Measurements from ENCODE around the gene SUMF1.

DNA sequence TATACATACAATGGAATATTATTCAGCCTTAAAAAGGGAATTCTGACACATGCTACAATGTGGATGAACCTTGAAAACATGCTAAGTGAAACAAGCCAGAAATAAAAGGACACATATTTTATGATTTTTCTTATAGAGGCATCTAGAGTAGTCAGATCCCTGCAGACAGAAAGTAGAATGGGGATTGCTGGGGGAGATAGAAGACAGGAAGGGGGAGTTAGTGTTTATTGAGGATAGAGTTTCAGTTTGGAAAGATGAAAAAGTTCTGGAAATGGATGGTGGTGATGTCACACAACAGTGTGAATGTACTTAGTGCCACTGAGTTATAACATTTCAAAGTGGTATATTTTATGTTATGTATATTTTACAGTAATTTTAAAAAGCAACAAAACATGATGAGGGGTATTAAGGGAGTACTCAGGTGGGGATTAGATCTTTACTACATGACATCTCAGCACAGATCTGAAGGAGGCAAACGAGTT, 30.8 kb upstream of the SUMF1 start:
- TF ChIP-seq, protein P1, sequence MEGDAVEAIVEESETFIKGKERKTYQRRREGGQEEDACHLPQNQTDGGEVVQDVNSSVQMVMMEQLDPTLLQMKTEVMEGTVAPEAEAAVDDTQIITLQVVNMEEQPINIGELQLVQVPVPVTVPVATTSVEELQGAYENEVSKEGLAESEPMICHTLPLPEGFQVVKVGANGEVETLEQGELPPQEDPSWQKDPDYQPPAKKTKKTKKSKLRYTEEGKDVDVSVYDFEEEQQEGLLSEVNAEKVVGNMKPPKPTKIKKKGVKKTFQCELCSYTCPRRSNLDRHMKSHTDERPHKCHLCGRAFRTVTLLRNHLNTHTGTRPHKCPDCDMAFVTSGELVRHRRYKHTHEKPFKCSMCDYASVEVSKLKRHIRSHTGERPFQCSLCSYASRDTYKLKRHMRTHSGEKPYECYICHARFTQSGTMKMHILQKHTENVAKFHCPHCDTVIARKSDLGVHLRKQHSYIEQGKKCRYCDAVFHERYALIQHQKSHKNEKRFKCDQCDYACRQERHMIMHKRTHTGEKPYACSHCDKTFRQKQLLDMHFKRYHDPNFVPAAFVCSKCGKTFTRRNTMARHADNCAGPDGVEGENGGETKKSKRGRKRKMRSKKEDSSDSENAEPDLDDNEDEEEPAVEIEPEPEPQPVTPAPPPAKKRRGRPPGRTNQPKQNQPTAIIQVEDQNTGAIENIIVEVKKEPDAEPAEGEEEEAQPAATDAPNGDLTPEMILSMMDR (IDR thresholded peaks at IDR 0.05): no peak
- no peak for TF ChIP-seq POLR2A (IDR thresholded peaks at IDR 0.05)
